Type B pancreatic cell (in vitro differentiated cells): ENCODE results near the gene PAFAH1B2. TPM values are rescaled to one million over a fixed set of nuclear protein-coding genes. Genes with fewer than 3 reads are reported as not detected.

Source experiments
- DNase-seq: peaks from one replicate; pipeline ENCODE4 v3.0.0; 2021; ENCODE audit warnings: mixed read lengths; ENCODE audit not compliant: unreplicated experiment; ENCODE audit errors: extremely low spot score
- H3K27ac Mint-ChIP-seq: 2 replicates; pipeline ENCODE4 v1.8.0; 2021; ENCODE audit warnings: mild to moderate bottlenecking, mixed read lengths
- H3K27me3 Mint-ChIP-seq: 2 replicates; pipeline ENCODE4 v1.8.0; 2021; ENCODE audit warnings: mixed read lengths
- H3K36me3 Mint-ChIP-seq: 2 replicates; pipeline ENCODE4 v1.8.0; 2021; ENCODE audit warnings: mixed read lengths
- H3K4me1 Mint-ChIP-seq: one replicate; pipeline ENCODE4 v1.8.0; 2021; ENCODE audit warnings: mixed read lengths; ENCODE audit not compliant: unreplicated experiment
- H3K4me3 Mint-ChIP-seq: 2 replicates; pipeline ENCODE4 v1.8.0; 2021; ENCODE audit warnings: mild to moderate bottlenecking, mixed read lengths
- H3K9me3 Mint-ChIP-seq: 2 replicates; pipeline ENCODE4 v1.8.0; 2021; ENCODE audit warnings: mixed read lengths
- long read RNA-seq: library from polyadenylated mRNA; unstranded; transcript quantifications from one replicate; pipeline ENCODE4 v2.0.0, GENCODE V29; 2020
- total RNA-seq: library from RNA; stranded (reverse); gene quantifications from 2 replicates; pipeline ENCODE4 v1.2.1, GENCODE V29; 2021; ENCODE audit warnings: low replicate concordance
- TF ChIP-seq, protein P1 (sequence below): fragments of 200-600 bp; sonication (generic); conservative IDR thresholded peaks from 2 replicates; pipeline ENCODE4 v1.5.0; 2021; ENCODE audit warnings: antibody characterized with exemption, mild to moderate bottlenecking

PAFAH1B2 gene, protein sequence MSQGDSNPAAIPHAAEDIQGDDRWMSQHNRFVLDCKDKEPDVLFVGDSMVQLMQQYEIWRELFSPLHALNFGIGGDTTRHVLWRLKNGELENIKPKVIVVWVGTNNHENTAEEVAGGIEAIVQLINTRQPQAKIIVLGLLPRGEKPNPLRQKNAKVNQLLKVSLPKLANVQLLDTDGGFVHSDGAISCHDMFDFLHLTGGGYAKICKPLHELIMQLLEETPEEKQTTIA
- total RNA-seq = 94.5 and 101 TPM in 2 replicates
- long read RNA-seq, full-length matches to known transcripts = 8 of 50 reads
- long read RNA-seq, partial matches to known transcripts = 0 of 50 reads
- long read RNA-seq, other reads (novel, unspliced or antisense) = 42 of 50 reads

DNA sequence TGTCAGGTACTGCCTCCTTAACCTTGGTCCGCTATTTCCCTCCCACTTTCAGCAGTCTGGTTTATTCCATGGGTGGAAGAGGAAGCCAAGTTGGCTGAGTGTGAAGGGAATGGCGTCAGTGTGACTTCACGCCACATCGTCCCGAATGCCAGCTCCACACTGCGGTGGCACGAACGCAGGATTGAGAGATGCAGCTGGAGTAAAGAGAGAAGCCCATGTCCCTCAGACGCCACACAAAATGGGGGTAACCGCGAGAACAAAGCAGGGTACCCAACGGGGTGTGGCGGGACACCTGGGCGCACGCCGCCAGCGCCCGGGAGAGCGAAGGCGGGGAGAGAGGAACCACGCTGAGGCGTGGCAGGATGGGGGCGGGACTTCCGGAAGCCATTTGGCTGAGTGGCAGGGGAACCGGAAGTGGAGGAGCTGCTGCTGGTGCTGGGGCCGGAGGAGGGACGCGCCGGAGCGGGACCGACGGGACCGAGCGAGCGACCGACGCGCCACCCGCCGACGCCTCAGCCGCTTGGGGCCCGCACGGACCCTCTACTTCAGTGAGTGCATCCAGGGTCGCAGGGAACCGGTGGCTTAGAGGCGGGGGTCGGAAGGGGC is at the start of gene PAFAH1B2:
TSS of gene PAFAH1B2 (plus strand) at position 417 of the 606 bp plus-strand sequence. CDS start 8,161 bp downstream, outside the sequence.
- Mint-ChIP-seq H3K27me3 (peaks cover 21% of the 10 kb centered on the region), H3K36me3 (peaks cover 15% of the 10 kb centered on the region), H3K27ac (peak within 1 kb of the TSS; percentile 96), H3K4me1 (peaks cover 24% of the 10 kb centered on the region), H3K4me3 (peak within 1 kb of the TSS; percentile 96), H3K9me3 (no peaks in the 10 kb centered on the region)
- TF ChIP-seq, protein P1, sequence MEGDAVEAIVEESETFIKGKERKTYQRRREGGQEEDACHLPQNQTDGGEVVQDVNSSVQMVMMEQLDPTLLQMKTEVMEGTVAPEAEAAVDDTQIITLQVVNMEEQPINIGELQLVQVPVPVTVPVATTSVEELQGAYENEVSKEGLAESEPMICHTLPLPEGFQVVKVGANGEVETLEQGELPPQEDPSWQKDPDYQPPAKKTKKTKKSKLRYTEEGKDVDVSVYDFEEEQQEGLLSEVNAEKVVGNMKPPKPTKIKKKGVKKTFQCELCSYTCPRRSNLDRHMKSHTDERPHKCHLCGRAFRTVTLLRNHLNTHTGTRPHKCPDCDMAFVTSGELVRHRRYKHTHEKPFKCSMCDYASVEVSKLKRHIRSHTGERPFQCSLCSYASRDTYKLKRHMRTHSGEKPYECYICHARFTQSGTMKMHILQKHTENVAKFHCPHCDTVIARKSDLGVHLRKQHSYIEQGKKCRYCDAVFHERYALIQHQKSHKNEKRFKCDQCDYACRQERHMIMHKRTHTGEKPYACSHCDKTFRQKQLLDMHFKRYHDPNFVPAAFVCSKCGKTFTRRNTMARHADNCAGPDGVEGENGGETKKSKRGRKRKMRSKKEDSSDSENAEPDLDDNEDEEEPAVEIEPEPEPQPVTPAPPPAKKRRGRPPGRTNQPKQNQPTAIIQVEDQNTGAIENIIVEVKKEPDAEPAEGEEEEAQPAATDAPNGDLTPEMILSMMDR = no peak
- peak; percentile 93 for DNase-seq

DNA sequence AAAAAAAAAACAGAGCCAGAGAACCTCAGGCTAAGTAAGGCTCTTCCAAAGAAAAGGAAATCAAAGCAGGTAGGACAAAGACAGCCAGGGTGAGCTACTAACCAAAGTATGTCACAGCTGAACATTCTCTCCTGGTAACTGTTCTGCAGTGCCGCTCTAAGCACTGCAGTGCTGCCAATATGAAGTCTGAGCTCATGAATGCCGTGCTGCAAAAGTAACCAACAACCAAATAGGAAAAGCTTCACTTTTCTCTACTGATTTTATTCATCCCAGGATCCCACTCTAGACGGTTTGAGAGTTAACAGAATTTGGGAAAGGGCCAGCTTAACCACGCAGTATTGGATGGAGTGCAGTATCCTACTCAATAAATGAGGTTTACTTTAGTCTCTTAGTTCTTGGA is 49.3 kb upstream of the PAFAH1B2 start:
- peaks cover 8% of the 10 kb centered on the region for H3K9me3 Mint-ChIP-seq
- TF ChIP-seq, protein P1 = no peak
- no peak for DNase-seq
- peak overlapping the region; percentile 97 for H3K27ac Mint-ChIP-seq
- H3K4me1 Mint-ChIP-seq = peaks cover 43% of the 10 kb centered on the region
- H3K27me3 Mint-ChIP-seq = peaks cover 3% of the 10 kb centered on the region
- peaks cover 19% of the 10 kb centered on the region for H3K36me3 Mint-ChIP-seq
- H3K4me3 Mint-ChIP-seq = peak overlapping the region; percentile 100

DNA sequence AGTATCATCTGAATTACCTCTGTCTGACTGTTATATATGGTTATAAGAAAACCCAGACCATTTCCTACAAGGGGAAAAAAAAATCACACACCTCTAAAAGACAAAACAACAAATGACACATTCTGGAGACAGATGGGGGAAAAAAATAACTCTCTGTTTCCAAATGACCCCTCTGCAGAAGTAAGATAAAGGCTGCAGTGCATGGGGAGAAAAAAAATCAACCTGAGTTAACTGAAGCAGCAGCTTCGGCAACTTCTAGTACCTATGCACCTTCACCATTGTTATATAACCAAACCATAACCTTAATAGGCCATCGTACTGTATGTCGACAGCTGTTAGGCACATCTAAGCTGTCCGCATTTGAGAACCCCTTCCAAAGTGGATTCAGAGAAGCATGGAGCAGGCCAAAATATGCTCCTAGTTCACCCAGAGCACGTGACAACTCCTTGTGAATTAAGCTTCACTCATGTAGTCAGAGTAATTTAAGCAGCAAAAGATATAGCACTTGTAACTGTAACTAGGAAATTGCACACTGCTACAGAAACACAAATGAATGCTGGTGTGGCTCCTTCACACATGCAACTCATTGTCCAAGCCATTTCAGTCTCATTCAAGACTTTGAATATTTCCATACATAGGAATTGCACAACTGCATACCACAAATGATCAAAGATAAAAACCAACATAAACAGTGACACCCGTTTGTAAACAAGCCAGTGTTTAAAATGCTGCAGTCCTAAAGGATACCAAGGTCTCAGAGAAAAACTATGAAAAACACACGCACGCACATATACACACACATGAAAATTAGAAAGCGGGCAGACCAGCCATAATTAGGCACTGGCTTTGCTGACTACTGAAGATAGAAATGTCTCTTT is 48.6 kb upstream of the PAFAH1B2 start:
- DNase-seq = no peak
- peaks cover 35% of the 10 kb centered on the region for H3K4me1 Mint-ChIP-seq
- peaks cover 12% of the 10 kb centered on the region for H3K36me3 Mint-ChIP-seq

DNA sequence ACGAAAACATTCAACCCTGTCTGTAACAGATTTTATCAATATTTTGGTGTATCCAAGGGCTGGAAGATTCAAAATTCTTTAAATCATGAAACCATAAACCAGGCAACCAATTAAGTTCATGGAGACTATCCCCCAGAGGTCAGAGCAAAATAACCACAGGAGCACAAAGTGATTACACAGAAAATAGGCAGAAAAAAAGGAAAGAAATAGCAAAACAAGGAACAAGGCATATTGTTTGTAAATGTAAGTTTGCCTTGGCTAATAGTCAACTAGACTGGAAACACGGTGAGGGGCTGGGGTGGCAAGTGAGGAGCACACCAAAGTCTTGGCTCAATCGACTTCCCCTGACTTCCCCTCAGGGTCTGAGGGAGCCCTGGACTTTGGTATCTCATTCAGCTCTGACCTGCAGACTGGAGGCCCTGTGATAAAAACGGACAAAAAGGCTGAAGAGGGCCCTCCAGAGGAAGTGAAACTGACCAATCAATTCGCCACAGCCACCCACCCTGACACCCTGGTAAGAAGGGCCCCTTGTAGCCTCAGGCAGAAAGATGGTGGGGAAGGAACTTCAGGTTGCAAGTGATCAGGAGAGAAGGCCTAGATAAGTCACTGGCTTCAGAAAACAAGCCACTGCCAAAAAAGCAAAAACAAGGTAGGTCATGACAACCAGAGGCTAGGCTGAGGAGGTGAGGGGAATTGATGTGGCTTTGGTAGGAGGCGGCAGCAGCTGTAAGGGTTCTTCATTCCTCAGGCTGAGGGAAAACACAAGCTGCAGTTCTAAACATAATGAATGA is 47.7 kb upstream of the PAFAH1B2 start:
- no peak for DNase-seq
- H3K9me3 Mint-ChIP-seq = peaks cover 8% of the 10 kb centered on the region
- H3K27ac Mint-ChIP-seq = peak overlapping the region; percentile 97
- peaks cover 35% of the 10 kb centered on the region for H3K4me1 Mint-ChIP-seq
- peak overlapping the region; percentile 100 for H3K4me3 Mint-ChIP-seq
- H3K36me3 Mint-ChIP-seq = peaks cover 12% of the 10 kb centered on the region
- peaks cover 3% of the 10 kb centered on the region for H3K27me3 Mint-ChIP-seq
- TF ChIP-seq, protein P1 = no peak

More for the DNA sequence above, 48.6 kb upstream of the PAFAH1B2 start:
- Mint-ChIP-seq H3K27me3 (peaks cover 3% of the 10 kb centered on the region), H3K4me3 (peak overlapping the region; percentile 100), H3K27ac (peak overlapping the region; percentile 97), H3K9me3 (peaks cover 8% of the 10 kb centered on the region)
- TF ChIP-seq, protein P1 = no peak

DNA sequence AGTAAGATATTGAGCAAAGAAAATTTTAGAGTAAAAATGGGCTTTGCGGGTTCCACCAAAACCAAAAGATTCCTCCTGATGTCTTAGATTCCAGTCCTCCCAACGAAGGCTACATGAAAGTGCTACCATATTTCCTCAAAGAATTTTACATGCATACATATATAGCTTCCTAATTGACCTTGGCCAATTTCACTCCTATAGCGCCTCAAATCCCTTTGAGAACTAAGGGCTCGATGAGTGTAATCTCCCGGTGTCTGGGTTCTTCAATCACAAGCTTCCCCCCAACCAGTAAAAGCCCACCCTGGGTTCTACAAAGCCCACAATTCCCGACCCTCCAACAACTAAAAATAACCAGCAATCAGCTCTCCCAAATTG is 47.1 kb upstream of the PAFAH1B2 start:
- no peak for DNase-seq
- H3K4me3 Mint-ChIP-seq = peak overlapping the region; percentile 100
- peaks cover 3% of the 10 kb centered on the region for H3K27me3 Mint-ChIP-seq
- TF ChIP-seq, protein P1 = no peak
- peaks cover 35% of the 10 kb centered on the region for H3K4me1 Mint-ChIP-seq
- H3K27ac Mint-ChIP-seq = peak overlapping the region; percentile 97
- H3K36me3 Mint-ChIP-seq = peaks cover 11% of the 10 kb centered on the region
- peaks cover 7% of the 10 kb centered on the region for H3K9me3 Mint-ChIP-seq
